MM.1S (cell line): ENCODE results near the gene LRRC34.

ENCODE experiments used
- EZH2 ChIP-seq: fragments of 300-600 bp; sonication (generic); optimal IDR thresholded peaks from 2 replicates; pipeline ENCODE3; 2017; ENCODE audit warnings: low read depth, mild to moderate bottlenecking, antibody characterized with exemption, low read length, mixed read lengths
- TF ChIP-seq, protein P1 (sequence below): fragments of 300-600 bp; sonication (generic); IDR thresholded peaks from 2 replicates; pipeline ENCODE4 v1.5.1; 2016; ENCODE audit warnings: antibody characterized with exemption, low read length, mixed read lengths

DNA sequence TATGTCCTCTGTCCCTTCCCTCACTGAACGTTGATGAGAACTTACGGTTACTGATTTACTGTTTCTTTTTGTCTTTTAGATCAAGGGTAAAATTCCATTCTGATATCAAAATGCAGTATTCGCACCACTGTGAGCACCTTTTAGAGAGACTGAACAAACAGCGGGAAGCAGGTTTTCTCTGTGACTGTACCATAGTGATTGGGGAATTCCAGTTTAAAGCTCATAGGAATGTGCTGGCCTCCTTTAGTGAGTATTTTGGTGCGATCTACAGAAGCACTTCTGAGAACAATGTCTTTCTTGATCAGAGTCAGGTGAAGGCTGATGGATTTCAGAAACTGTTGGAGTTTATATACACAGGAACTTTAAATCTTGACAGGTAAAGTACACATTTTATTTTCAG is 38.5 kb downstream of the LRRC34 start:
- TF ChIP-seq, protein P1, sequence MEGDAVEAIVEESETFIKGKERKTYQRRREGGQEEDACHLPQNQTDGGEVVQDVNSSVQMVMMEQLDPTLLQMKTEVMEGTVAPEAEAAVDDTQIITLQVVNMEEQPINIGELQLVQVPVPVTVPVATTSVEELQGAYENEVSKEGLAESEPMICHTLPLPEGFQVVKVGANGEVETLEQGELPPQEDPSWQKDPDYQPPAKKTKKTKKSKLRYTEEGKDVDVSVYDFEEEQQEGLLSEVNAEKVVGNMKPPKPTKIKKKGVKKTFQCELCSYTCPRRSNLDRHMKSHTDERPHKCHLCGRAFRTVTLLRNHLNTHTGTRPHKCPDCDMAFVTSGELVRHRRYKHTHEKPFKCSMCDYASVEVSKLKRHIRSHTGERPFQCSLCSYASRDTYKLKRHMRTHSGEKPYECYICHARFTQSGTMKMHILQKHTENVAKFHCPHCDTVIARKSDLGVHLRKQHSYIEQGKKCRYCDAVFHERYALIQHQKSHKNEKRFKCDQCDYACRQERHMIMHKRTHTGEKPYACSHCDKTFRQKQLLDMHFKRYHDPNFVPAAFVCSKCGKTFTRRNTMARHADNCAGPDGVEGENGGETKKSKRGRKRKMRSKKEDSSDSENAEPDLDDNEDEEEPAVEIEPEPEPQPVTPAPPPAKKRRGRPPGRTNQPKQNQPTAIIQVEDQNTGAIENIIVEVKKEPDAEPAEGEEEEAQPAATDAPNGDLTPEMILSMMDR: no peak
- TF ChIP-seq EZH2: no peak
